PC-9 (cell line): ENCODE results near the gene WDR27.

Experiments
- CTCF ChIP-seq: fragments of 200-600 bp; sonication (generic); conservative IDR thresholded peaks from 2 replicates; pipeline ENCODE4 v1.6.1; 2017; ENCODE audit warnings: mixed run types, antibody characterized with exemption, mild to moderate bottlenecking, moderate library complexity
- EZH2 ChIP-seq: fragments of 200-600 bp; sonication (generic); IDR thresholded peaks from 2 replicates; pipeline ENCODE4 v1.8.0; 2017; ENCODE audit warnings: antibody characterized with exemption, low read depth

- no peak for TF ChIP-seq CTCF
- TF ChIP-seq EZH2 = no peak
These were observed 112.5 kb downstream of the WDR27 start for GRCh38 chr6:169589293-169589692.
